IMR-90 (cell line): ENCODE measurements around the gene STARD3. TPM values are rescaled to one million over a fixed set of nuclear protein-coding genes. Genes with fewer than 3 reads are reported as not detected.

ENCODE experiments used
- ATAC-seq: fragments of 200-7000 bp; cut with Tn5 transposase; 2 replicates; pipeline ENCODE4 v1.9.1; 2020; ENCODE audit warnings: low read depth, mild to moderate bottlenecking, moderate library complexity
- BruUV-seq: library from RNA; stranded (reverse); fragments of 400-500 nt; replicated peaks from 2 replicates; lab custom pipeline; 2021; lab: Mats Ljungman, UMichigan
- CTCF ChIA-PET: fragments of 300-600 bp; formaldehyde crosslinking; extraction: SDS; loops from one replicate; lab custom pipeline; 2021; ENCODE audit warnings: antibody characterized with exemption; lab: Yijun Ruan, JAX
- POLR2A ChIA-PET: fragments of 300-600 bp; sonication (Branson Sonifier 250); formaldehyde crosslinking; loops from one replicate; lab custom pipeline; 2022; ENCODE audit warnings: antibody characterized with exemption; ENCODE audit not compliant: unreplicated experiment; lab: Charles Lee
- DNase-seq: peaks from one replicate; pipeline ENCODE4 v3.0.0; 2013
- H2AFZ ChIP-seq: replicated peaks from 2 replicates; pipeline ENCODE3; 2013; ENCODE audit warnings: low read length, mild to moderate bottlenecking; ENCODE audit not compliant: poor library complexity
- H2AK5ac ChIP-seq: 2 replicates; pipeline ENCODE4 v1.6.1; 2013; ENCODE audit warnings: low read depth, low read length, inconsistent platforms
- H2AK9ac ChIP-seq: replicated peaks from 2 replicates; pipeline ENCODE3; 2013; ENCODE audit warnings: mild to moderate bottlenecking, low read depth, low read length, moderate library complexity; ENCODE audit not compliant: poor library complexity
- H2BK120ac ChIP-seq: 2 replicates; pipeline ENCODE4 v1.6.1; 2013; ENCODE audit warnings: low read depth, low read length, inconsistent platforms
- H2BK15ac ChIP-seq: 3 replicates; pipeline ENCODE4 v1.6.1; 2013; ENCODE audit warnings: low read depth, low read length, inconsistent platforms
- H2BK20ac ChIP-seq: 2 replicates; pipeline ENCODE4 v1.6.1; 2013; ENCODE audit warnings: low read depth, mild to moderate bottlenecking, inconsistent platforms, low read length, moderate library complexity
- H2BK5ac ChIP-seq: 2 replicates; pipeline ENCODE4 v1.6.1; 2013; ENCODE audit warnings: mild to moderate bottlenecking, low read depth, low read length, inconsistent platforms; ENCODE audit not compliant: poor library complexity, severe bottlenecking
- H3K14ac ChIP-seq: replicated peaks from 2 replicates; pipeline ENCODE4 v1.6.1; 2013; ENCODE audit warnings: low read depth, low read length, inconsistent platforms
- H3K18ac ChIP-seq: 2 replicates; pipeline ENCODE4 v1.6.1; 2013; ENCODE audit warnings: low read depth, low read length, control low read depth
- H3K23ac ChIP-seq: 2 replicates; pipeline ENCODE4 v1.6.1; 2013; ENCODE audit warnings: low read depth, low read length, inconsistent platforms
- H3K27ac ChIP-seq: 2 replicates; pipeline ENCODE4 v1.5.1; 2013; ENCODE audit warnings: mild to moderate bottlenecking, control low read depth, low read length; ENCODE audit not compliant: insufficient read depth
- H3K27me3 ChIP-seq: 2 replicates; pipeline ENCODE4 v1.6.1; 2013; ENCODE audit warnings: low read length; ENCODE audit not compliant: control insufficient read depth, insufficient read depth
- H3K36me3 ChIP-seq: 2 replicates; pipeline ENCODE4 v1.6.1; 2013; ENCODE audit warnings: low read length, mixed read lengths; ENCODE audit not compliant: control insufficient read depth, insufficient read depth
- H3K4ac ChIP-seq: 2 replicates; pipeline ENCODE4 v1.6.1; 2013; ENCODE audit warnings: low read depth, low read length, inconsistent platforms
- H3K4me1 ChIP-seq: 2 replicates; pipeline ENCODE4 v1.6.1; 2013; ENCODE audit warnings: low read length, mixed read lengths; ENCODE audit not compliant: control insufficient read depth, insufficient read depth
- H3K4me2 ChIP-seq: 2 replicates; pipeline ENCODE4 v1.6.1; 2013; ENCODE audit warnings: low read depth, mild to moderate bottlenecking, control low read depth, low read length, moderate library complexity
- H3K4me3 ChIP-seq: 2 replicates; pipeline ENCODE4 v1.5.1; 2013; ENCODE audit warnings: low read depth, mild to moderate bottlenecking, control low read depth, low read length, moderate library complexity; ENCODE audit not compliant: insufficient read depth
- H3K56ac ChIP-seq: 2 replicates; pipeline ENCODE4 v1.6.1; 2013; ENCODE audit warnings: low read length, inconsistent platforms; ENCODE audit not compliant: insufficient read depth; ENCODE audit errors: extremely low read depth
- H3K79me1 ChIP-seq, 2 experiments: 2 replicates each; pipeline ENCODE4 v1.6.1; 2013; ENCODE audit warnings: low read length in 2 of 2, inconsistent platforms in 1 of 2, low read depth in 1 of 2
- H3K9ac ChIP-seq: 2 replicates; pipeline ENCODE4 v1.6.1; 2013; ENCODE audit warnings: low read depth, low read length, control low read depth
- H3K9me1 ChIP-seq: 2 replicates; pipeline ENCODE4 v1.6.1; 2013; ENCODE audit warnings: low read length, inconsistent platforms; ENCODE audit not compliant: insufficient read depth
- H3K9me3 ChIP-seq: 2 replicates; pipeline ENCODE4 v1.6.1; 2013; ENCODE audit warnings: low read length; ENCODE audit not compliant: control insufficient read depth, insufficient read depth
- H4K20me1 ChIP-seq: 2 replicates; pipeline ENCODE4 v1.6.1; 2013; ENCODE audit warnings: low read length, inconsistent platforms; ENCODE audit not compliant: insufficient read depth
- H4K5ac ChIP-seq: 2 replicates; pipeline ENCODE4 v1.6.1; 2013; ENCODE audit warnings: mild to moderate bottlenecking, low read depth, low read length, control low read depth
- H4K8ac ChIP-seq, 2 experiments: 2 replicates each; pipeline ENCODE4 v1.6.1; 2013; ENCODE audit warnings: low read depth in 2 of 2, low read length in 2 of 2, control low read depth in 1 of 2, inconsistent platforms in 1 of 2
- H4K91ac ChIP-seq: 2 replicates; pipeline ENCODE4 v1.6.1; 2013; ENCODE audit warnings: low read depth, low read length, inconsistent platforms; ENCODE audit not compliant: insufficient read depth
- BHLHE40 ChIP-seq: fragments of 150-350 bp; IDR thresholded peaks from 2 replicates; pipeline ENCODE4 v1.6.1; 2016; ENCODE audit warnings: mild to moderate bottlenecking, low read depth, low read length
- CEBPB ChIP-seq: IDR thresholded peaks from 2 replicates; pipeline ENCODE4 v1.6.1; 2012; ENCODE audit warnings: low read depth, low read length, improper control_type of control experiment
- CHD1 ChIP-seq: IDR thresholded peaks from 2 replicates; pipeline ENCODE4 v1.6.1; 2012; ENCODE audit warnings: low read depth, low read length, improper control_type of control experiment
- ELK1 ChIP-seq: fragments of 150-350 bp; IDR thresholded peaks from 2 replicates; pipeline ENCODE4 v1.6.1; 2016; ENCODE audit warnings: low read depth, mild to moderate bottlenecking, low read length, moderate library complexity, borderline replicate concordance
- MAFK ChIP-seq: IDR thresholded peaks from 2 replicates; pipeline ENCODE4 v1.6.1; 2012; ENCODE audit warnings: low read depth, low read length, improper control_type of control experiment
- MAZ ChIP-seq: IDR thresholded peaks from 2 replicates; pipeline ENCODE4 v1.6.1; 2012; ENCODE audit warnings: low read depth, mild to moderate bottlenecking, low read length, improper control_type of control experiment, moderate library complexity, borderline replicate concordance
- MXI1 ChIP-seq: IDR thresholded peaks from 2 replicates; pipeline ENCODE4 v1.6.1; 2012; ENCODE audit warnings: low read depth, mild to moderate bottlenecking, low read length, moderate library complexity, borderline replicate concordance
- POLR2A ChIP-seq: IDR thresholded peaks from 2 replicates; pipeline ENCODE4 v1.6.1; 2012; ENCODE audit warnings: mild to moderate bottlenecking, low read depth, low read length
- RAD21 ChIP-seq: IDR thresholded peaks from 2 replicates; pipeline ENCODE4 v1.6.1; 2012; ENCODE audit warnings: low read length, improper control_type of control experiment
- RCOR1 ChIP-seq: IDR thresholded peaks from 2 replicates; pipeline ENCODE4 v1.6.1; 2012; ENCODE audit warnings: mild to moderate bottlenecking, low read length, improper control_type of control experiment; ENCODE audit not compliant: insufficient replicate concordance
- RFX5 ChIP-seq: IDR thresholded peaks from 2 replicates; pipeline ENCODE4 v1.8.0; 2012; ENCODE audit warnings: low read depth, mild to moderate bottlenecking, low read length, moderate library complexity
- SMC3 ChIP-seq: fragments of 150-350 bp; IDR thresholded peaks from 2 replicates; pipeline ENCODE4 v1.6.1; 2016; ENCODE audit warnings: low read depth, mild to moderate bottlenecking, antibody characterized with exemption, low read length, moderate library complexity
- WGBS, 2 experiments: methylation state at CpG; one replicate each; pipeline versions ENCODE4 v1.1.5 to v1.1.7; 2013; ENCODE audit warnings: missing lambda C conversion rate in 2 of 2; ENCODE audit not compliant: insufficient read length in 1 of 2; ENCODE audit errors: extremely low coverage in 2 of 2; 5-methylcytosine and 5-hydroxymethylcytosine counted together
- dilution Hi-C: fragments of 300-500 bp; cut with HindIII; formaldehyde crosslinking; loops from one replicate; pipeline ENCODE4 v1.14.3; 2018; ENCODE audit warnings: low sequenced_read_pairs; ENCODE audit not compliant: unreplicated experiment
- in situ Hi-C: fragments of 300-500 bp; cut with MboI; formaldehyde crosslinking; loops from 3 replicates; pipeline ENCODE4 v1.14.3; 2019; ENCODE audit warnings: low sequenced_read_pairs, inconsistent platforms, mixed read lengths
- intact Hi-C: fragments of 100-400 bp; cut with micrococcal nuclease; formaldehyde crosslinking; loops from 2 replicates; pipeline ENCODE4 v1.10.0; 2022
- polyA plus RNA-seq, 3 experiments: library from polyadenylated mRNA; depleted of rRNA; stranded (reverse); fragments of >200 nt; gene quantifications; 2 replicates each; pipeline ENCODE4 v1.2.3, GENCODE V29; 2012; ENCODE audit warnings: low replicate concordance in 1 of 3
- total RNA-seq: library from RNA; depleted of rRNA; stranded (reverse); fragments of >200 nt; gene quantifications from 2 replicates; pipeline ENCODE4 v1.2.3, GENCODE V29; 2012
- TF ChIP-seq, protein P1 (sequence below): conservative IDR thresholded peaks from 2 replicates; pipeline ENCODE4 v1.5.1; 2012; ENCODE audit warnings: mild to moderate bottlenecking, low read depth, low read length, improper control_type of control experiment
- TF ChIP-seq, protein P2 (sequence below): fragments of 150-350 bp; IDR thresholded peaks from 2 replicates; pipeline ENCODE4 v1.6.1; 2017; ENCODE audit warnings: mild to moderate bottlenecking, antibody characterized with exemption, low read length, low read depth

Gene STARD3
- total and polyA plus RNA-seq, 2 of the 4 experiments (the other 2 are of a cell fraction): 8.1 to 50.4 TPM

DNA sequence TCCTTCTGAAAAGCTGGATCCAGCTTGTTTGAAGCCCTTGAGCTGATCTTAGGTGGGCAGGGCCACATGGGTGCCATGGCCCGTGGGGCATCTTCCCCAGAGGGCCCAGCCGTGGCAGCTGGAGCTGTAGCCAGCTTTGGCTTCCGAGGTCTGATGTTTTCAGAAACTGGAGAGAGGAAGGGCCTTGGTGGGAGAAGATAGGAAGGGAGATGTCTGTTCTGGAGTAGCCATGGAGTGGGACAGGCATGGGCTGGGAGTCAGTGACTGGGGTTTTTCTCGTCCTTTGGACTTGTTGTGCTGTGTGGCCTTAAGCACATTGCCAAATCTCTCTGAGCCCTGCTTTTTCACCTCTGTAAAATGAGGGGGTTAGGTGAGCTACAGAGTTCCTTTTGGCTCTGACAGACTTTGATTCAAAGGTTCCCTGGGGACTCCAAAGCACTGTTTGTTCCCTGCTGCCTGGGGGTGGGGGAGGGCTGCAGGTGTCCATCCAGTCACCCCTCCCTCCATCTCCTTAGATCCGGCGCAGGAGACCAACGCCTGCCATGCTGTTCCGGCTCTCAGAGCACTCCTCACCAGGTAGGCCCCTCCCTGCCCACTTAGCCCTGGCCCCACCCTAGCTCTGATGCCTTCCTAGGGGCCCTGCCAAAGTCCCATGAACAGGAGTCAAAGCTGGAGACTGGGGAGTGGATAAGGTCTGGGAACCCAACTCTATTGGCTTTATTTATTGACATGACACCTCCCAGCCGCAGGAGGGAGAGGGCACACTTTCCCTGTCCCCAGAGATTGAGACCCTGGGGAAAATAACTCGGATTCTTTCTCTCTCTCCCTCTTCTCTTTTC, 8.1 kb upstream of the STARD3 start:
- ATAC-seq: no peak
- no peak overlapping the region for H2BK5ac ChIP-seq

More for the DNA sequence above, 8.1 kb upstream of the STARD3 start:
- no peaks in the 10 kb centered on the region for H3K9me3 ChIP-seq
- H2AFZ ChIP-seq: no peak overlapping the region
- no peaks in the 10 kb centered on the region for H4K20me1 ChIP-seq
- H3K4me2 ChIP-seq: no peak overlapping the region
- ChIA-PET CTCF (interaction anchor here (0.5 to 1.1 kb wide), 2 partner anchors 76 to 97 kb away, joined by 3 read pairs; no protein-coding TSS in a partner anchor), POLR2A (no interaction called here)
- no peak overlapping the region for H2BK20ac ChIP-seq
- intact Hi-C loops: loop anchor here (10.0 kb wide), 1 partner anchor 356 kb away; the partner anchor contains the start of gene PSMD3
- H2AK9ac ChIP-seq: no peak overlapping the region
- peaks cover 81% of the 10 kb centered on the region for H3K27me3 ChIP-seq
- WGBS, 2 experiments: 66% methylated on average over 2 of the region's 10 CpGs; no CpG with 5 or more reads in 1 of the 2 experiments
- BruUV-seq: no TSS peak
- H3K4me3 ChIP-seq: no peak overlapping the region
- no peak overlapping the region for H3K23ac ChIP-seq
- no peaks in the 10 kb centered on the region for H3K79me1 ChIP-seq
- H4K8ac ChIP-seq: no peak overlapping the region
- H2BK15ac ChIP-seq: no peak overlapping the region
- TF ChIP-seq CHD1 (no peak), SMC3 (no peak), RAD21 (no peak), BHLHE40 (no peak), MXI1 (no peak), RFX5 (no peak), CEBPB (no peak), ELK1 (no peak), POLR2A (no peak), MAZ (no peak), RCOR1 (no peak), MAFK (no peak)
- TF ChIP-seq, protein P1, sequence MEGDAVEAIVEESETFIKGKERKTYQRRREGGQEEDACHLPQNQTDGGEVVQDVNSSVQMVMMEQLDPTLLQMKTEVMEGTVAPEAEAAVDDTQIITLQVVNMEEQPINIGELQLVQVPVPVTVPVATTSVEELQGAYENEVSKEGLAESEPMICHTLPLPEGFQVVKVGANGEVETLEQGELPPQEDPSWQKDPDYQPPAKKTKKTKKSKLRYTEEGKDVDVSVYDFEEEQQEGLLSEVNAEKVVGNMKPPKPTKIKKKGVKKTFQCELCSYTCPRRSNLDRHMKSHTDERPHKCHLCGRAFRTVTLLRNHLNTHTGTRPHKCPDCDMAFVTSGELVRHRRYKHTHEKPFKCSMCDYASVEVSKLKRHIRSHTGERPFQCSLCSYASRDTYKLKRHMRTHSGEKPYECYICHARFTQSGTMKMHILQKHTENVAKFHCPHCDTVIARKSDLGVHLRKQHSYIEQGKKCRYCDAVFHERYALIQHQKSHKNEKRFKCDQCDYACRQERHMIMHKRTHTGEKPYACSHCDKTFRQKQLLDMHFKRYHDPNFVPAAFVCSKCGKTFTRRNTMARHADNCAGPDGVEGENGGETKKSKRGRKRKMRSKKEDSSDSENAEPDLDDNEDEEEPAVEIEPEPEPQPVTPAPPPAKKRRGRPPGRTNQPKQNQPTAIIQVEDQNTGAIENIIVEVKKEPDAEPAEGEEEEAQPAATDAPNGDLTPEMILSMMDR: no peak
- TF ChIP-seq, protein P2, sequence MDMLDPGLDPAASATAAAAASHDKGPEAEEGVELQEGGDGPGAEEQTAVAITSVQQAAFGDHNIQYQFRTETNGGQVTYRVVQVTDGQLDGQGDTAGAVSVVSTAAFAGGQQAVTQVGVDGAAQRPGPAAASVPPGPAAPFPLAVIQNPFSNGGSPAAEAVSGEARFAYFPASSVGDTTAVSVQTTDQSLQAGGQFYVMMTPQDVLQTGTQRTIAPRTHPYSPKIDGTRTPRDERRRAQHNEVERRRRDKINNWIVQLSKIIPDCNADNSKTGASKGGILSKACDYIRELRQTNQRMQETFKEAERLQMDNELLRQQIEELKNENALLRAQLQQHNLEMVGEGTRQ: no peak
- dilution Hi-C loops: no loop called here
- H2AK5ac ChIP-seq: no peak overlapping the region
- DNase-seq: no peak
- no peak overlapping the region for H3K27ac ChIP-seq
- no peak overlapping the region for H3K18ac ChIP-seq
- peaks cover 3% of the 10 kb centered on the region; the same call in 1 of the 2 replicates for H3K4me1 ChIP-seq
- H3K56ac ChIP-seq: no peak overlapping the region
- H3K4ac ChIP-seq: no peak overlapping the region
- H3K14ac ChIP-seq: no peak overlapping the region
- no peak overlapping the region for H4K91ac ChIP-seq
- no peak overlapping the region for H4K5ac ChIP-seq
- in situ Hi-C loops: no loop called here
- H3K9ac ChIP-seq: no peak overlapping the region
- H3K9me1 ChIP-seq: no peaks in the 10 kb centered on the region
- H3K36me3 ChIP-seq: no peaks in the 10 kb centered on the region
- no peak overlapping the region for H2BK120ac ChIP-seq
